Measurements from ENCODE around the gene C1QTNF2.

DNA sequence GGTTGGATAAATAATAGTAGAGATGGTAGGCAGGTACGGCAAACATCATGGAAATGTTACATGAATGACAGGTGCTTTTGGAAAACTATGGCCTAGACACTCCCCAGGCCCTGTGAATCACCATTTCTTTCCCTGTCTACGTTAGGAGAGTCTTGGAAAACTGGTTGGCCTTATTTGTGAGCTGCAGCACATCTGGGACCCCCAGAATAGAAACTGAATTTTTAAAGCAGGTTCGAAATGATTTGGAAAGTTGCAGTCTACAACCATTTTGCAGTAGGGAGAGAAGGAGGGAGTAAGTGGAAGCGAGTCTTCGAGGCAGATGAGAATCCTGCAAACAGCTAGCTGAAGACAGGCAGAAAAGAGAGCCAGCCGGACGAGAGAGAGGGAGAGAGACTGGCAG, 13.0 kb downstream of the C1QTNF2 start:
- no peak for TF ChIP-seq HDGF (IDR thresholded peaks at IDR 0.05; ENCODE audit: borderline replicate concordance)
- no peak for TF ChIP-seq FOXM1 (IDR thresholded peaks at IDR 0.05; ENCODE audit: borderline replicate concordance)
- TF ChIP-seq ELF4 (IDR thresholded peaks at IDR 0.05): no peak
- TF ChIP-seq ARNT (IDR thresholded peaks at IDR 0.05): no peak

All from HEK293T (cell line).